GM19099 (cell line): Measurements from ENCODE around the gene FBN1.

Experiments
- POLR2A ChIP-seq: IDR thresholded peaks from 3 replicates; pipeline ENCODE4 v1.6.1; 2011; ENCODE audit warnings: low read depth; ENCODE audit not compliant: insufficient read length; ENCODE audit errors: extremely low read depth

The FBN1 gene

DNA sequence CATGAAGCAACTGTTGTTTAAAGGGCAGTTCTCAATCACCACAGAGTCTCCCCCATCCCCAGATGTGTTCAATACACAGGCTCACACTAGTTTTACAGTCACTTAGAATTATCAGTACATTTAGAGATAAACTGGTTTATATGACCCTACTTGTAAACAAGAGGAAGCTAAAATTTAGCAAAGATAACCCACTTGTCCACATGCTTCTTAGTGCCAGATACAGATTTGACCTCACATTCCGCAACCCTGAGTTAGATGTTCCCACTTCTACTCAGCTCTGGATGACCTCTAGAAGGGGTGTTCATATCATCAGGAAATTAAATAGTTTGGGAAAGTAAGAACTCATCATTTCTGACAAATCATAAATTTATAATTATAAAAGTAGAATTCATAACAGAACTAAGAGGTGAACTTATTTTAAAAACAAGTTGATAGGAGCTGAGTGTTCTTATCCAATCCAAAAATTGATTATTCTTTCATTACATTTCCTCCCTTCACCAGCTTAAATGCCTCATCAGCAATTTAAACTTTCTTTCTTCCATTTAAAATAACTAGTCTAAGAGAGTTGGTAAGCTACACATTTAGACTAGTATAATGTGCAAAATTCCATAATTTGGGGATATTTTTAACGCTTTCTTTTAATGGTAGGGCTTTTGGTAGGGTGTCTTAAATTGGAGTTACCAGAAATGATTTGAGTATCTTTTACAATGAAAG is 131.2 kb downstream of the FBN1 start:
- no peak for TF ChIP-seq POLR2A

DNA sequence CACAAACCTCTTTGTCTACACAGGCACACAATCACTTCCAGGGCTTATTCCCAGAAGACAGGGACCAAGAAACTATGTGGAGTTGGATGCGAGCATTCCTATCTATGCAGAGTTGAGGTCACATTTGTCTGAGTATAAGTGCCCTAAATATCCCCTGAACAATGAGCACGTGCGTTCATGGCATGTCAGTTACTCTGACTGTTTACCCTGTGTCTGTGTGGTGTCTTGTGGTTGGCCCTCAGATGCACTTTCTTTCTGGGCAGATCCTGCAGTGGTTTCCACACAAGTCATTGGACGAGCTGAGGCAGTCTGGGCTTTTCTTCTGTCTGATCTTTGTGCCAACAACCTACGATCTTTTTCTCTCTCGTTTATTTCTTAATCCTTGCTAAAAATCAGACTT is 134.5 kb downstream of the FBN1 start:
- no peak for TF ChIP-seq POLR2A

DNA sequence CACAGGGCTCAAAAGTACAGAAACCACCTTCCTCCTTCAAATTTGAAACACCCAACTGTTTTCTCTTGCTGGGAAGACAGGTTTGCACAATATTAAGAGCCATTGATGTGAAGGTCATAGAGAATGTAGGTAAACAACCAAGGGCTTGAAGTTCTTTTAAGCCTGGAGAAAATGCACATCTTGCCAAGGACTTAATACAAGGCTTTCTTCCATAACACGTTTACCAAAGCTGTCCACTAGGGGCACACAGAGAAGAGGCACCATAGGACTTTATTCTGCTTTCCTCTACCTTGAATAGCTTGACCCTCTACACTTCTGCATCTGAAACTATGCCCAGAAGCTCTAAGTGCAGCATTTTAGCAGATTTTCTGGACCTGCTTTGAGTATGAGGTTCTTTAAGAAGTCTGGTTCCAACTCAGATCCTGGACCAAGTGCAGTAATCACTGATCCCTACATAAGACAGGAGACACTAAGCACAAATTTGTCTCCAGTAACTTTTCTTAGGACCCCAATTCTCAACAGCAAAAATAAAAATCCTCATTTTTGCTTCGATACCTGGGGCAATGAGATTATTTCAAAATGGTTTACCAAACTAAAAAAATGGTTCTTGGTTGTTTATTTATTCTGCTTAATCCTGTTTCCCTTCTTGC is 138.0 kb downstream of the FBN1 start:
- no peak for TF ChIP-seq POLR2A

DNA sequence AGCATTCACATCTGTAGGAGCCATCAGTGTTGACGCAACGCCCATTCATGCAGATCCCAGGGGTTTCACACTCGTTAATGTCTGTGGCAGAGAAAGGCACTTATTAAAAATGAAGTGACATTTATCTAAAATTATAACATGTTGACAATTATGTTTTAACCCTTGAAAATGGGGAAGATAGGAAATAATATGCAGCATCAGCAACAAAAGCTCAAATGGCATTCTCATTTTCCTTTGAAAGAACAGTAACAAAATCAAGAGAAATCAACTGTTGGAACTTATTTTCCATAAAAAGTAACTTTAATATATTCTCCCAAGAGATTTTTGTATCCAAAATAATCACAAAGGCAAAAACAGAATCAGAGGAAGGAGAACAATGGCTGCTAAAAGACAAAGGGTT is 140.4 kb downstream of the FBN1 start:
- no peak for TF ChIP-seq POLR2A

DNA sequence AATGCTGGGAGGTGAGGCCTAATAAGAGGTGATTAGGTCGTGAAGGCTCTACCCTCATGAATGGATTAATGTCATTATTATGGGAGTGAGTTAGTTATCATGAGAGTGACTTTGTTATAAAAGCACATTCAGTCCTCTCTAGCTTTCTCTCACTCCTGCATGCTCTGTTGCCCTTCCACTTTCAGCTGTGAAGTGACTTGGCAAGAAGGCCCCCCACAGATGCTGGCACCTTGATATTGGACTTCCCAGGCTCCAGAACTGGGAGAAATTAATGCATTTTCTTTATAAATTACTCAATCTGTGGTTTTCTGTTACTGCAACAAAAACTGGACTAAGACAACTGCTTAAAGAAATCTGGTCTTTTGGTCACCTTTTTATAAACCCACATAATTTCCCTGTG is 144.3 kb downstream of the FBN1 start:
- no peak for TF ChIP-seq POLR2A

DNA sequence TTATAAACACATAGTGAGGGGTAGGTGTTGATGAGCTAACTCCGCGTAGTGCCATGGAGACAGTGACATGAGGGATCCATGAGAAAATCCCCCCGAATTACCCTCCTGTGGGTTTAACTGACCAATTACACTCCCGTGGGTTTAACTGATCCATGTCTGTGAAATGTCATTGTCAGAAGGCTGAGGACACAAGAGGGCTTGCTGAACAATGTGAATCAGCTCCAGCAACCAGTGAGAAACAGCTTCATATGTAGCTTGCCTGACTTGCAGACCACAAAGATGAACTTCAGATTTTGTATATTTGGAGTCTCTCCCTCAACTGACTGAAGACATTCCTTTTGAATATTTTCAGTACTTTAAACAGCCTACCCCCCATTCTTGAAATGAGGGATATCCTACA is 144.9 kb downstream of the FBN1 start:
- no peak for TF ChIP-seq POLR2A

DNA sequence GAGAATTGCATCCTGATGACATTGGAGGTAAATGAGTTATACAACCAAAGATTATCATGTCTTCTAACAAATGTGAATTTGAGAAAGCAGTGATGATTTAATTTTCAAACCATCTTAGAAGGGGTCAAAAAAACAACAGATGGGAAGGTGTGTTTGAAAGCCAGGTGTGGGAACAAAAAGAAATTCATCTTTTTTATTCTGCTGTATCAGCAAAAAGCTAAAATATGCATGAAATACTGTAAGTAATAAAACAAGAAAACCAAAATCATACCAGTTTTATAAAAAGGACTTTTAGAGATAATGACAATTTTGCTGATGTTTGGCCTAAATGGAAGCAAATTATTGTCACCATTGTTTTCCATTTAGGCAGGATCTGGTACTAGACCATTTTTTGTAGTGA is 145.5 kb downstream of the FBN1 start:
- TF ChIP-seq POLR2A = no peak

DNA sequence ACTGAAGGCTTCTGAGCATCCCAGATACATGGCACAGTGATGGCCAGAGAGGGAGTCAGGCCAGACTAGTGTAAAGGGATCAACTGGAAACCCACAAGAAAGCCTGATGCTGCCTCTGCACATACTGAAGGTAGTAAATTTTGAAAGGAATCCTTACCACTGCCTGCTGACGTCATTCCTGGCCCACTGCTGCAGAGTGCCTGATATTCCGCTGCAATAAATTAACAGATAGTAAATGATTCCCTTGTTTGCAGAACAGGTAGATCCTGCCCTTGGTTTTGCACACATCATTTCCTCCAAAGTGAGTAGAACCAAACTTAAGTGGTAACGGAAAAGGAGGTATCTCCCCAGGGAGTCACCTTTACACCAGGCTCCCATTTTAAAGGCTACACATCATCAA is 146.7 kb downstream of the FBN1 start:
- TF ChIP-seq POLR2A = no peak

DNA sequence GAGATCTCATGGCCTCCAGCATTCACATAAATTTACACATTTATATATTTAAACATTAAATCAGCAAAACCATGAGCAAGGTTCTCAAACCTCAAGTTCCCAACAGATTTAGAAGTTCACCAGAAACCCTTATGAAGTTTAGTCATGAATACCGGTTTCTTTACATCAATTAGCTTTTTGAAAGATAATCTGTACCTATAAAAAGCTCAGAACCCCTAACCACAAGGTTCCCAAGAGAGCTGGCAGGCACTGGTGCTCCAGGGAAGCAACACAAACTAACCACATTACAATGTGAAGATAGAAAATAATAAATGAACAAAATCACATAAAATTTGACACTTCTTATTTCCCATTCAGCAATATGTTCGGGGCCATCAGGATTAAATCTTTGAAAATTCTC is 150.9 kb downstream of the FBN1 start:
- TF ChIP-seq POLR2A = no peak

DNA sequence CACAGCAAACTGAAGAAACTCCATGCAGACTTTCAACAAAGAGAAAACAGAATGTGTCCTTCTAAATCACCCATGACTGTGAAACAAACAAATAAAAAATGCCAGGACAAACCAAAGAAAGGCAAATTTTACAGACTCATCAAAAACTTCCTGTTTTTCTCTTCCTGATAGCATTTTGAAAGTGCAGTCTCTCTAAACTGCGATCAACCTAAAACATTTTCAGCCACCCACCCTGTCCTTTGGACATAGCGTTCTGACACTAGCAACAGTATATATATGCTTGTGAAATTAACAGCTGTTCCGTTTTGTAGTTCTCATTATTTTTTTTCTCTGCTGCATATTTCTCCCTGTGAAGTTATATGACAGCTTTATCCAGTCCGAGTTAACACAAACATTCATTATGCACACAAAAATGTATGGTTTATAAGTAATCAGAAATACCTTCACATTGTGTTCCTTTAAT is 151.7 kb downstream of the FBN1 start:
- TF ChIP-seq POLR2A = no peak

DNA sequence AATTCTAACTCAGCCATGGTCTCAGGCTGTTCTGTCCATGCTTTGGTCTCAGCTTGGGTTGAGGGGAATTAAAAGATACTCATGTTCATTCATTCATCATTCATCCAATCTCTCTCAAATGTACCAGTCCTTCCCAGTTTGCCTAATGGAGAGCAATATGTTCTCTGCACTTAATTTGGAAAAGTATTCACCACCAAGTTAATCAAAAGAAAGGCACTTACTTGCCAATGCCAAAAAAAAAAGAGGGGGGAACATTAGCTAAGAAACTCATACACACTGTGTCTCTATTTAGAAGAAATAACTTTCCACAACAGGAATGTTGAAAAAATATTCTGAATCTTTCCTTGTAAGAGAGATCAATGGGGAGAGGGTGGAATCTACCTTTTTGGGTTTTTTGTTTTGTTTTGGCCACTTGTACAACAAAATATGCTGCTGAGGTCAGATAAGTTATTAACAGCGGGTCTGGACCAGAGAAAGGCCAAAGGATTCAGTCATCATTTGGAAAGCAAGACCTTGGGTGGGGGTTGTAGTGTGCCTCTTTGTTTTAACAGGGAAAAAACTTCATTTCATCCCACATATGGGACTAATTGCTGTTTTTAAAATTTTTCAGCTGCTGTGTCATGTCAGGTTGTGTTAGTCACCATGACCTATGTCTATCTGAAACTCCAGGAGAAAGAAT is 152.3 kb downstream of the FBN1 start:
- no peak for TF ChIP-seq POLR2A

DNA sequence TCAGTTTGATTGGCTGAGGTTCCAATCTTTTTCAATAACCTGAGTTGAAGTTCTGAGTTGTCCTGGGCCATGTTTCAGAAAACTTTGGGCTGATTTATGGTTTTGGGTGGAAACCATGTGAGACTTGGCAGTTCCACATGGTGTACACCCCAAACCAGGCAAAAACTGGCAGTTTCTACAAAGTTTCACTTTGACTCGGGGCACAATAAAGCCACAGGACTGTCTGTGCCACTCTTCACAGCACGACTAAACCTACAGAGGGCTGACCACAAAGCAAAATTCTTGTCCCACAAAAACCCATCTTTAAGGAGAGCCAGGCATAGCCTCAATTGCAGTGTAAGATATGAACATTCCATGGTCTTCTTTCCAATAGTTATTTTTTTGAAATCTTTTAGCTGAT is 159.3 kb downstream of the FBN1 start:
- TF ChIP-seq POLR2A = no peak

DNA sequence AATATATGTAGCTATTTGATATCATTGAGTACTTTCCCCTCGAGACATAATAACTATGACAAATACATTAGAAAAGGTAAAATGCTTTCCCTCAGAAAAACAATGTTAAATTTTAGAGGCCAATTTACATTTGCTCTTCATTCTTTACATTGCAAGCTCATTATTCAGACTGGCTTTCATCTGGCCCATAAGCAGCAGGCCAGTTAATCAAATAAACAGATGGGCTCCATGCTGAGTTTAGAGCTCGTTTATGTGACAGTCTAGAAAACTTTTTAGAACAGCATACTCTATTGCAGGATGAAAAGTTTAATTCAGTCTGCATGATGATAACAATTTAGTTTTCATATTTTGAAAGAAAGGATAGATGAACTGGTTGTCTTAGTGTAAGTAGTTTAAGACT is 163.7 kb downstream of the FBN1 start:
- TF ChIP-seq POLR2A = no peak

DNA sequence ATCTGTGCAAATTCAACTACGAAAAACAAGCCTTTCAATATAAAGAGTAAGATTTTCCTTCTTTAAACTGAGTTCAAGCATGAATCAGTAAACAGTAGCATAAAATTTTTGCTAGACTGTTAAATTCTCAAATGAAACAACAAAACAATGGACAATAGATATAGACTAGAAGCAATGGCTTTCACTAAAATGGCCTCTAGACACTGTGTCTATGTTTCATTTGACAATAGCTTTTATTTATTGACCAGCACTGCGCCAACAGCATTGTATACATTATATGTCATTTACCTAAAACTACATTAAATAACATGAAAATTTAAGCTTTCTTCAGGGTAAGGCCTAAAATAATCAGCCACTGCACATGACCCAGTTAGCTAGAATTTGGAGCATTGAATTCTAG is 165.8 kb downstream of the FBN1 start:
- no peak for TF ChIP-seq POLR2A

DNA sequence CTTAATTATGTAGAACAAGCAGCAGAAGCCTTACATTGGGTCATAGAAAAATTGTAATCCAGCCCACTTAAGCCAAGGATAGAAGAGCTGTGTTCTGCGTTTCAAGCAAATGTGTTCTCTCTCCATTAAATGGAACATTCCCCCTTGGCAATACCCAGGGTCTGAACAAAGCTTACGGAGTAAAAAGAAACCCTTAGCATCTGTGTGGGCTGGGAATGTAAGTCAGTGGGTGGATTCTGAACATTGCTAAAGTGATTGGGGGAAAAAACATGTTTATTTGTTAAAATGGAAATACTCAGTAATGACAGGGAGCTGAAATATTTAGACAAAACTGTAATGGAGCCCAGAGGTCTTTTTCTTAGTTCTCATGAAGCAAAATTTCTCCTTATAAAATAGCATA is 166.9 kb downstream of the FBN1 start:
- no peak for TF ChIP-seq POLR2A

DNA sequence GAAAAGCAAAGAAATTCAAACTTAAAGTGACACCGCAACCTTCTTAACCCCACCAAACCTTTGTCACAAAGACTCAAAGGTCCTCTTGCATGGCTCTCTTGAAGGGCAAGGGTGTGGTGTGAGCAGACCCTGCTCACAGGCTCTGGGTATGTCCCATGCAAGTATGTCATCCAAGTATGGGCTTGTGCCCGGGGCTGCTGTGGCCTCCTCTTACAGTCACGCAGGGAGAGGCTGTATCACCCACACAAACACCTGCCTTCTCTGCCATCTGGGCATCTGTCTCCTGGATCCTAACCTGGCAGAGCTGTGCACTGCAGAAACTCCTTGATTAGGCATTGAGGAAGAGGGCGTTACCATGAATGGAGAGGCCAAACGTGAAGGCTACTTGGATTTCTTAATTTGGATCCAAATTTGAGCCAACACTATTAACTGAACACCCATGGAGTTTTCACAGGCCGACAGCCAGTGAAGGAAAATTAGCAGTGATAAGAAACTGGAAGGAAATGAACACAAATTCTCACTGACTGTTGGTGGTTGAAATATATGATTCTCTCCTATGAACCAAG is 167.6 kb downstream of the FBN1 start:
- TF ChIP-seq POLR2A = no peak
